Frontal cortex (tissue), 4 donors: ENCODE results near the gene AFF3. TPM values are rescaled to one million over a fixed set of nuclear protein-coding genes. Genes with fewer than 3 reads are reported as not detected.

Experiments used
- DNase-seq, 2 donors: peaks; one replicate each; pipeline ENCODE4 v3.0.0; 2012; ENCODE audit warnings: low spot score in 2 of 2
- FAIRE-seq: peaks from 2 replicates; lab custom pipeline; 2012; peaks lifted over from hg19 to GRCh38; lab: Jason Lieb, UNC
- total RNA-seq: library from RNA; depleted of rRNA; stranded (reverse); fragments of >200 nt; gene quantifications from one replicate; pipeline ENCODE4 v1.2.3, GENCODE V29; 2014
- donor health status: control.
- donor health status: control.
- donor health status: control.

Gene AFF3
- total RNA-seq, 1 donor from 2014 or later, result 56.7 TPM

- no peak for DNase-seq
- FAIRE-seq, result no peak
These were observed 577.2 kb downstream of the AFF3 start for GRCh38 chr2:99565227-99565626.

DNA sequence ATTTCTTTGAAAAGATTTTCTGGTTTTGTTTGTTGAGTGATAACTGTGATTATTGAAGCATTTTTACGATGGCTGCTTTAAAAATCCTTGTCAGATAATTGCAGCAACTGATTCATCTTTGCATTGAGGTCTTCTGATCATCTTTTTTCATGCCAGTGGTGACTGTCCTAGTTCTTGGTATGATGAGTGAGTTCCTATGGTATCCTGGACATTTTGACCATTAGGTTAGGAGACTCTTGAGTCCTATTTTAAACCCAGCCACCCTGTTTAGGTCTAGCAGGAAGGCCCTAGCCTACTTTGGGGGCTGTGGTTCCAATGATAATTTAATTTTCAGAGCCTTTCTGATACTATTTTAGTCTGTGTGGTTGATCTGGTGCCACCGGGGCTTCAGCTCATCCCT lies 579.9 kb downstream of the AFF3 start:
- DNase-seq, result no peak
- FAIRE-seq, result no peak

DNA sequence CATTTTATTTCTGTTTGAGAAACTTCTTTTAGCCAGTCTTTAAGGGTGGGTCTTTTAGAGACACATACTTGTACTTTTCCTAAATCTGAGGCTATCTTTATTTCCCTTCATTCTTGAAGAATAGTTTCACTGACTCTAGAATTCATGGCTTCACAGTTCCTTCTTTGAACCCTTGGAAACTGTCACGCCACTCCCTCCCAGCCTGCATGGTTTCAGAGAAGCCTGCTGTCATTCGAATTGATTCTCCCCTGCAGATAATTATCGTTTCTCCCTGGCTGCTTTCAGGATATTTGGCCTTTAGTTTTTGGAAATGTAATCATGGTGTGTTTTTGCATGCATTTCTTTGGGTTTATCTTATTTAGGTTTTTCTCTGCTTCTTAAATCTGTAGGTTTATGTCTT lies 580.6 kb downstream of the AFF3 start:
- DNase-seq, result no peak
- FAIRE-seq, result no peak

DNA sequence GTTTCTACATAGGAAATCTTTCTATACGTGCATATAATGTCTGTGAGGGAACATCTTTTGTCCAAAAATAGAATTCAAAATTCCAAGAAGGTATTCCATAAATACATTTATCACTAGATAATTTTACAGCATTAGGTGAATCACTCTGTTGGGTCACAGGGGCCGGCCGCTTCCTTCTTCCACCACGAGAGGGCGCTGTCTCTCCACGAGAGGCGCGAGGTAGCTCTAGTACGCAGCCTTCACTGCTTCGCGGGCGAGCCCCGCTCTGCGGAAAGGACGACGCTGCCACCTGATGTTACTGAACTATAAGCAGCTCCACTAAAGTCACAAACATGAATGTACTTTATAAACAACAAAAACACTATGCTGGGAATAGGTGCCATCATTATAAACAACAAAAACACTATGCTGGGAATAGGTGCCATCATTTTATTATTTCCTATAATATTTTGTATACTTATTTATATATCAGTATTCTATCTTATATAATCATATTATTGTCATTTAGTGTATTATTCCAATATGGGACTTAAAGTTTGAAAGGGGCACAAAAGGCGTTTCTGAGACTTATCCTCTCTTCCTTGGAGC lies 583.2 kb downstream of the AFF3 start:
- FAIRE-seq, result peak; percentile 45
- peak; percentile 45 to 72 for DNase-seq

DNA sequence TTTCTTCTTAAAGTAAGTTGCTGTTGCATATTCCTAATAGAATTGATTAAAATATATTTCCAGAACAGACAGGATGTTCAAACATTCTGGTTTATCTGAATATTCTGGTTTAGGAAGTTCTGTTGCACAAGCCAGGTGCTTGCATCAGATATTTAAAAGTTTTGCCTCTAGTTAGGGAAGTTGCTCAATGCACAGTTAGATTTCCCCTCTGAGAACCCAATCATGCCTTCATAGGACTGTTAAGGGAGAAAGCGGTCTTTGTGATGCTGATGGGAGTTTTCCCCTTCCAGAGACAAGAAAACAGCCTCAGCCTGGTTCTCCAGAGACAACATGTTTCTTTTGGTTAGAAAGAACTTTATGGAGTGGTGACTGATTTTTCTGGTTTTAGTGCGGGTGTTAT lies 587.0 kb downstream of the AFF3 start:
- DNase-seq, result no peak
- FAIRE-seq, result no peak

DNA sequence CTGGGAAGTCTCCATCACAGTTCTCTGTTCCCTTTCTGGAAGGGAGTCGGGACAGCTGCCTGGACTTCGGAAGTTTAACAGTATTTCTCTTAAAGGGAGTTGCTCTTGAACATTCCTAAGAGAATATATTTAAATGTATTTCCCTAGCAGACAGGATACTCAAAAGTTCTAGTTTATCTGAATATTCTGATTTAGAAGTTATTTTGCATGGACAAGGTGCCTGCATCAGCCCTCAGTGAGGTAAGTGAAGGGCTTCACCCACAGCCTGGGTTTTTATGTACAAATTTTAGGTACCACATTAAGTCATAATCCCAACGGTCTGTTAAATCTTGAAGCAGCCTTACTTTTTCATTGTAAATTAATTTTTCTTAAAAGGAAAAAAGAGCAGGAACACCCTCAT lies 587.5 kb downstream of the AFF3 start:
- DNase-seq (no peak), FAIRE-seq (no peak)

DNA sequence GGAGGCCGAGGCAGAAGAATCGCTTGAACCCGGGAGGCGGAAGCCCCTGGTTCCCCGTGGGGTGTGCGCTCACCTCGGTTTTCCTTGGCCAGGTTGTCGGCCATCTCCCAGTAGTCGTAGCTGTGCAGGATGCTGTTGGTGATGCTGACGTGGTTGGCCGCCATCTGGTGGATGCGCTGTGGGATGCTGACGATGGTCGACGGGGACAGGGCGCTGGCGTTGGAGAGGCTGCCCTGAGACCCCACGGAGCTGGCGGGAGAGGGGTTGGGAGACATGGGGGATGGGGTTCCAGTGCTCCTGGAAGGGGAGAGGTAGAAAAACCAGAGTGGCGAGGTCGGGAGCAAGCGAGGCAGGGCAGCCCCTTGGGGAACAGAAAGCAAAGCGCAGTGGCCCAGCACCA lies 588.2 kb downstream of the AFF3 start:
- DNase-seq, result no peak
- no peak for FAIRE-seq

GRCh38 chr2:99552529-99552928 lies 589.9 kb downstream of the AFF3 start:
- FAIRE-seq (no peak), DNase-seq (no peak)

DNA sequence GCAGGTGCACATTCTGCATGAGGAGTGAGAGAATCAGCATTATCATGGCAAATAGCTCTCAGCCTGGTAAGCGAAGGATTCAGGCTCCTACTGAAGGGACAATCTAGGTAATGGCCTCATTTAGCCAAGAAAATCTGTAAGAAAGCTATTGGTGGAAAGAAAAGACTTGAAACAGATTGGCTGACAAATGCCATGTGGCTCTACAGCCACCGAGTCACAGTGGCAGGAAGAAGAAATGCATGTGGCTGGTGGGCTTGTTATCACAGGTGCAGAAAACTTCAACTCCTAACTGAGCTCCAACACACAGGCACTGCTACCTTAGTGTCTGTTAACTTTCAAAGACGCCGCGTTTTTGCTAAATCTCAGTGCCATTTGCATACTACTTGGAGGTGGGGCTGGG lies 592.0 kb downstream of the AFF3 start:
- no peak for FAIRE-seq
- DNase-seq, result no peak

- FAIRE-seq, result no peak
- no peak for DNase-seq
These were observed 596.8 kb downstream of the AFF3 start for GRCh38 chr2:99545604-99546003.

DNA sequence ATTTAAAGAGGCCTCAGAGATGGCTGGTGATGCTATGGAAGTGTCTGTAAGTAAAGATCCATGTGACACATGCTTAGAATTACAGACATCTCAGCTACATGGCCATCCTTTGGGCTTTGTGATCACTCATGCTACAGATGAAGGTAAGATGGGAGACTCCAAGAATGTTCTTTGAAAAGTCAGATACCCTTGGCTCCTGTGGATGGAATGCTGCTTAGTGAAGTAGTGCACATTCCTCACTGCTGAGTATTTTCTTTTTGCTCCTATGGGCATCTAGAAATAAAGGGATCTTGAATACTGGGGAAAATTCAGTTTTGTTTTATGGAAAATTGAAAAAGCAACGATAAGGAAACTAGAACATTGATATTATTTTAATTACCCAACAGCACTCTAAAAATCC lies 597.3 kb downstream of the AFF3 start:
- DNase-seq, result no peak
- FAIRE-seq, result no peak

GRCh38 chr2:99544608-99545007 lies 597.8 kb downstream of the AFF3 start:
- FAIRE-seq (no peak), DNase-seq (no peak)

GRCh38 chr2:99543247-99543646 lies 599.1 kb downstream of the AFF3 start:
- FAIRE-seq (no peak), DNase-seq (no peak)

GRCh38 chr2:99537910-99538485 lies 604.4 kb downstream of the AFF3 start:
- FAIRE-seq, result no peak
- no peak for DNase-seq

DNA sequence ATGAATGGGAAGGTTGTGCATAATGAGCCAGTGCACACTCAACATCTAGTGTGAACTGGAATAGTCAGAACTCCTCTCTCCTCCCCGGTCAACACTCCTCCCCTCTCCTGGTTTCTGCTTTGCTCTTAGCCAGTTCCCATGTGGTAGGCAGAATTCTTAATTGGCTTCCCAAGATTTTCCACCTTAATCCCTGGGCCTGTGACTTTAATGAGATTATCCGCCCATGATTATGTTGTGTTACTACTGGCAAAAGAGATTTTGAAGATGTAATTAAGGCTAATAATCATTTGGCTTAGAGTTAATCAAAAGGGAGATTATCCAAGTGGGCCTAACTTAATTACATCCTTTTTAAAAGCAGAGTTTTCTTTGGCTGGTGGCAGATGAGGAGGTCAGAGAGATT lies 618.3 kb downstream of the AFF3 start:
- DNase-seq, result no peak
- no peak for FAIRE-seq

DNA sequence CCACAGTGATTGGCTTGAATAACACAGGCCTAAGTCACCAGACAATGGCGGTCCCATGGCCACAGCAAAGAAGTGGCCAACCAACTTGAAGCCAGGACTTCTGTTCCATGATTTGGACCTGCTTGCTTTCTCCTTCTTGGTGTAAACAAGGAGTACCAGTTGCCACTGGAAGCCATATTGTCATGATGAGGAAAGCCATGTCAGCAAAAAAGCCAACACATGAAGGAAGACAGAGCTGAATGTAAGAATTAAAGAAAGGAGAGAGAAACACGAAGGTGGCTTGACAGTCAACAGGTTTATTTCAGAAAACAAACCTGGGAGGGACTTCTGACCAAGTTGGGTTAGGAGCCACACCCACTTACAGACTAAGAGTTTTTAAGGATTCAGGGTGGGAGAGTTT lies 620.2 kb downstream of the AFF3 start:
- DNase-seq, result no peak
- no peak for FAIRE-seq

- FAIRE-seq, result no peak
- DNase-seq, result no peak
These were observed 621.6 kb downstream of the AFF3 start for GRCh38 chr2:99520813-99521212.

- FAIRE-seq (no peak), DNase-seq (no peak)
These were observed 622.2 kb downstream of the AFF3 start for GRCh38 chr2:99520195-99520594.

GRCh38 chr2:99514357-99514756 lies 628.0 kb downstream of the AFF3 start:
- FAIRE-seq, result no peak

DNA sequence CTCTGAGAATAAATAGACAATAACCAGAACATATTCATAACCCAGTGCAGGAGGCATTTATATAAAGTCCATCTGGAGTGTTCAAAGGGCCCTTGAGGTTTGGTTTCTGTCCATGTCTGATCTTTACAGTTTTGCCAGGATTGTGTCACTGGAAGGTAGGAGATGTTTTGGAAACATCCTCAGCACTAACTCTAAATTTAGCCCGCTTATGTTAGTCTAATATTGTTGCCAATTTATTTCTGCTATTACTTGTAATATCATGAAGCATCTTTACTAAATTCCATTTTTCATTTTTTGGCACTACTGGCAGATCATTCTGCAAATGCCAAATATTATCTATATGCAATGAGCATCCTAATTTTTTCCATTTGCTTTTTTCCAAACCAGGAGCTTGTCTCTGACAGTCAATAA lies 630.2 kb downstream of the AFF3 start:
- no peak for DNase-seq
- no peak for FAIRE-seq

More at GRCh38 chr2:99514357-99514756, 628.0 kb downstream of the AFF3 start:
- DNase-seq, result no peak

- FAIRE-seq (no peak), DNase-seq (no peak)
These were observed 633.0 kb downstream of the AFF3 start for GRCh38 chr2:99509387-99509786.
